Left lobe of liver (tissue), 2 donors: ENCODE results near the gene NUB1. TPM values are rescaled to one million over a fixed set of nuclear protein-coding genes. Genes with fewer than 3 reads are reported as not detected.

Source experiments
- ATAC-seq: fragments of 200-7000 bp; cut with Tn5 transposase; one replicate; pipeline ENCODE4 v1.9.1; 2020; ENCODE audit warnings: mild to moderate bottlenecking, moderate library complexity
- DNase-seq: peaks from one replicate; pipeline ENCODE4 v3.0.0-alpha.2; 2020; ENCODE audit warnings: low spot score
- total RNA-seq: library from RNA; stranded (reverse); gene quantifications from one replicate; pipeline ENCODE4 v1.2.1, GENCODE V29; 2021
- donor health status: DM: no; HTN: no; CAD: no; lungs with moderate emphysema.
- donor health status: DM: no; HTN: yes; CAD: no.

Gene NUB1
- total RNA-seq, 1 donor from 2014 or later = 19.0 TPM

DNA sequence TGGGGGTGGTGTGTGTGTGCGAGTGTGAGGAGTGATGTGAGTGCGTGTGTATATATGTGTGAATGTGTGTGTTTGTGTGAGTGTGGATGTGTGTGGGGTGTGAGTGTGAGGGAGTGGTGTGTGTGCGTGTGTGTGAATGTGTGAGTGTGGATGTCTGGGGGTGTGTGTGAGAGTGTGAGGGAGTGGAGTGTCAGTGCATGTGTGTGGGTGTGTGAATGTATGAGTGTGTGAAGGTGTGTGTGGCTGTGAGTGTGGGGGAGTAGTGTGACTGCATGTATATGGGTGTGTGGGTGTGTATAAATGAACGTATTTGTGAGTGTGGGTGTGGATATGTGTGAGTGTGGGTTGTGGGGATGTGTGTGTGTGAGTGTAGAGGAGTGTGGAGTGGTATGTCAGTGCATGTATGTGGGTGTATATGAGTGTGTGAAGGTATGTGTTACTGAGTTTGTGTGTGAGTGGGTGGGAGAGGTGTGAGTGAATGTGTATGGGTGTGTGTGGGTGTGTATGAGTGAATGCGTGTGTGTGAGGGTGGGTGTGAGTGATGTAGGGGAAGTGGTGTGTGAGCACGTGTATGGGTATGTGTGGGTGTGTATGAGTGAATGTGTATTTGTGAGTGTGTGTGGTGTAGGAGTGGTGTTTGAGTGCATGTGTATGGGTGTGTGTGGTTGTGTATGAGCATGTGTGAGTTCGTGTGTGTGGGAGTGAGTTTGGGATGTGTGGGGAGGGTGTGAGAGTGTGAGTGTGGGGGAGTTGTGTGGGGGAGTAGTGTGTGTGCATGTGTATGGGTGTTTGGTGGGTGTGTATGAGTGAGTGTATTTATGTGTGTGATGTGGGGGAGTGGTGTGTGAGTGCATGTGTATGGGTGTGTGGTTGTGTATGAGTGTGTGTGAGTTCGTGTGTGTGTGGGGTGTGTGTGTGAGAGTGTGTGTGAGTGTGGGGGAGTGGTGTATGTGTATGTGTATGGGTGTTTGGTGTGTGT is 28.5 kb upstream of the NUB1 start:
- ATAC-seq = no peak
- DNase-seq = no peak

- peak; percentile 44 for DNase-seq
- ATAC-seq = peak; percentile 51
Measured at GRCh38 chr7:151313857-151314256, 27.8 kb upstream of the NUB1 start.

DNA sequence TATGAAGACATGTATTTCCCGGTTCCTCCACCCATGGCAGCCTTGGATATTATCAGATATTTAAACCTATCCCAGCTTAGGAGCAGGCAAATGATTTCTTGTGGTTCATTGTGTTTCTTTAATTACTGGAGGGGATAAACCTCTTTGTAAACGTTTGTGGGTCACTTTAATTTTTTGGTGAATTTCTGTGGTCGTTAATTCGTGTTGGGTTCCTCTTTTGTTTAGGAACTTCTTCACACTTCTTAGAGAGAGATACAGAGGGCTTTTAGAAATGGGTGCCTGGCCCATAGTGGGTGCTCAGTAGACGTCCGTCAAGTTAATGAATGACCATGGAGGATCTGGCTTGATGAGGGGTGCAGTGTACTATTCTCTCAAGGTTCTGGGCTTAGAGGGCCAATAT is 27.2 kb upstream of the NUB1 start:
- DNase-seq (no peak), ATAC-seq (no peak)

DNA sequence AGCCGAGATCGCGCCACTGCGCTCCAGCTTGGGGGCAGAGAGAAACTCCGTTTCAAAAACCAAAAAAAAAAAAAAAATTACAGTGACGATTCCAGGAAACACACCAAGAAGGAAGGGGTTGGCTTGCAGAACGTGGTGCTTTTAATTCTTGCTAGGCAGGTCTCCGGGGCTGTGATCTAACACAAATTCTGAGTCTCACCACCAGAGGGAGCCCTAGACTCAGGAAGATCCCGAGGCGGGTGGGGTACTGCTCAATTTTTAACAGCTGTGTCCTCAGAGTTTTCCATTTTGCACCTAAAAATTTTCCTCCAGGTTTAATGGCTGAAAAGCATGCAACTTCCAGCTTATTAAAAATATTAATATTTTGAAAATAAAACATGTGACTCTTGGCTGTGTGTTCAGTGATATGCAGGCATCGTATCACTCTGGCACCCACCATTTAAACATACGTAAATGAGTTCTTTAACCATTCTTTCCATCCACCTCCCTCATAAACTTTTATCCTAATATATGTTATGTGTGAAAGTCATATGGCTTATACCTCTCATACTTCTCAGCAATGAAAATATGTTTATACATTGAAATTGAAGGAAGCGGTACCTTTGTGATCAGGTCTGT is 26.5 kb upstream of the NUB1 start:
- ATAC-seq (peak; percentile 92), DNase-seq (peak; percentile 65)

- ATAC-seq (no peak), DNase-seq (peak; percentile 27)
Measured at GRCh38 chr7:151316896-151317295, 24.7 kb upstream of the NUB1 start.

GRCh38 chr7:151317936-151318335 is 23.7 kb upstream of the NUB1 start:
- no peak for ATAC-seq
- peak; percentile 6 for DNase-seq

DNA sequence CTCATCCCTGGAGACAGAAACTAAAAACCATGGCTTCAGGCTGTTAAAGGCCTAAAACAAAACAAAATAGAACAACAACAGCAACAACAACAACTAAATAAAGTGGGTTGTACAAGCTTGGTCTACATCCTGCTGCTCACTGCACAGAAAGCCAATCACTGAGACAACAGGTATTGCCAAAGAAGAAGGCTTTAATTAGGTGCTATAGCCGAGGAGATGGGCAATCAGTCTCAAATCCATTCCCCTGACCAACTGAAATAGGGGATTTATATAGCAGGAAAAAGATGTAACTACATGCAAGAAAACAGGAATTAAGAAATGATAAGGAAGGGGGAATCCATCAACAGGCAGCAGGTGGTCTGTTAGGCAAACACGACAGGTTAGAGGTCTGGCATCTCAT is 22.4 kb upstream of the NUB1 start:
- no peak for ATAC-seq

DNA sequence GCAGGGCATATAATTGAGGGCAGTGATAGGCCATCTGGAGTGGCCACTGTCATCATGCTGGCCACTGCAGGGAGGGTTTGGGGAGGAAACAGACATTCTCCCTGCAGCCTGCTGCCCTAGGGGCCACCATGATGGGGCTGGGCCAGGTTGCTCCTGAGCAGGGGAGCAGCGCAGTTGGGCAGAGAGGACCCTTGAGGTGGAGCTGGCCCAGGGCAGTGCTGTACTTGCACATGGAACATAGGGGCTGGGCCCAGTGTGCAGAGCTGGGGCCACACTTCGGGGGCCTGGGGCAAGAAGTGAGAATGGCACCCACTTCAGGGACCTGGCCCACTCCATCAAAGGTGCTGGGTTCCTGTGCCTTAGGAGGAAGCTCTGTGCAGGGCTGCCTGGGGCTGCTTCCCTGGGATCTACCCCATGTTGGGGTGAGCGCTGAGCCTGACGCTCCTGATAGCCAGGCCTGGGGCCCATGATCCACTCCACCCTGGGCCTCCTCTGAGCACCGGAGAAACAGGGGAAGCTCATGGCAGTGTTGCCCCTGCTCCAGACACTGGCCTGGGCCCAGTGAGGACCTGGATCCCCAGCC is 21.3 kb upstream of the NUB1 start:
- ATAC-seq (no peak), DNase-seq (peak; percentile 32)

More for the DNA sequence above, 22.4 kb upstream of the NUB1 start:
- DNase-seq = no peak

- no peak for DNase-seq
- no peak for ATAC-seq
Measured at GRCh38 chr7:151321341-151321740, 20.3 kb upstream of the NUB1 start.

GRCh38 chr7:151322906-151323305 is 18.7 kb upstream of the NUB1 start:
- no peak for ATAC-seq

DNA sequence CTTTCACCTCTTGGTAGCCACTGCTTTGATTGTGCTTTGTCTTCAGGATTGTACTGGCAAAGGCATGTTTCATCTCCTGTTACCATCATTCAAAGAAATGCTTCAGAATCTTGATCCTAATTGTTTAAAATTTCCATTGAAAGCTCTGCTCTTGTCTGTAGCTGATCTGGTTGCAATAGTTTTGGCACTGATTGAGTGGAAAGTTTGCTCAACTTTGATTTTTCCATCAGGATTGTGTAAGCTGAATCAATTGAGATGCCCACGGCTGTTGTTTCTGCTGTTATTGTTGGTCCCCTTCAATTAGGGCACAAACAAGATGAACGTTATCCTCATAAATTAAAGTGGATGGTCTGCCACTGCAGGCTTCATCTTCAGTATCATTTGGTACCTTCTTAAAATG is 14.6 kb upstream of the NUB1 start:
- DNase-seq (no peak), ATAC-seq (no peak)

More at GRCh38 chr7:151322906-151323305, 18.7 kb upstream of the NUB1 start:
- no peak for DNase-seq

DNA sequence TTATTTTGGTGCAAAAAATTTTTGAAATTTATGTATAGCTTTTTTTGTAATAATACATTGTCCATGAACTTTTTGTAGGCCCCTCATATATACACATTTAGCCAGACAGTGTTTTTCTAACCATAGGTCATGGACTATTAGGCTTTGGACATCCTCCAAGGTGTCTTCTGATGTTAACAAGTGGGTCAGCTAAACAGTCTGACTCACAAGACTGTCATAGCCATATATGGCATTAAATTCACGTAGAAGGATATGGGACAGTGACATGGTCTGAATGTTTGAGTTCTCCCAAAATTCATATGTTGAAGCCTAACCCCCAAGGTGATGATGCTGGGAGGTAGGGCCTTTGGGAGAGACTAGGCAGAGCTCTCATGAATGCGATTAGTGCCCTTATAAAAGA is 14.0 kb upstream of the NUB1 start:
- peak; percentile 34 for ATAC-seq
- no peak for DNase-seq

DNA sequence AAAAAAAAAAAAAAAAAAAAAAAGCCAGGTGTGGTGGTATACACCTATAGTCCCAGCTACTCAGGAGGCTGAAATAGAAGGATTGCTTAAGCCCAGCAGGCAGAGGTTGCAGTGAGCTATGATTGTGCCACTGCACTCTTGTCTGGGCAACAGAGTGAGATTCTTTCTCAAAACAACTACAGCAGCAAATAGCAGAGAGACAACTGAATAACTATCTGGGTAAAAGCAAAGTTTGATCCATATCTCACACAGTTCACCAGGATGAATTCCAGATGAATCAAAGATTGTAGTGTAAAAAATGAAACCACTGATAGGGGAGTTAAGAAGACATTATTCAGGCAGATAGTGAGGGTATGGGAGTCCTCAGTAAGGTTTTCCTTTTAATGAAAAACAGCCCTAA is 11.4 kb upstream of the NUB1 start:
- DNase-seq = no peak
- no peak for ATAC-seq

DNA sequence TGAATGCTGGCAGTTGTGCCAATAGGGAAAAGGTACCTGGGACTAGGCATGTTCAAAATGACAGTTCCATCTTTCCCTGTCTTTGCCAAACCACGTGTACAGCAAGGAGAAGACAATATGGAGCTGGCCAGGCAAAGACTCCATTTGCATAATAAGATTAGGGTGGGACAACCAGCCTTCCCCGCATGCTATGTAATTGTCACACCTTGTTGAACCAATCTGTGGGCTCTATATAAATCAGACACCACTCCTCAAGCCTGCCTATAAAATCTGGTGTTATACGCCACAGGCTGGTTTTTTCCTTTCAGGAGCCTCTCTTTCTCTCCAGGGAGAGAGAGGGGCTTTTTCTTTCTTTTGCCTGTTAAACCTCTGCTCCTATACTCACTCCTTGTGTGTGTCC is 11.0 kb upstream of the NUB1 start:
- no peak for DNase-seq
- no peak for ATAC-seq

GRCh38 chr7:151334628-151335027 is 7.0 kb upstream of the NUB1 start:
- DNase-seq = no peak
- no peak for ATAC-seq

DNA sequence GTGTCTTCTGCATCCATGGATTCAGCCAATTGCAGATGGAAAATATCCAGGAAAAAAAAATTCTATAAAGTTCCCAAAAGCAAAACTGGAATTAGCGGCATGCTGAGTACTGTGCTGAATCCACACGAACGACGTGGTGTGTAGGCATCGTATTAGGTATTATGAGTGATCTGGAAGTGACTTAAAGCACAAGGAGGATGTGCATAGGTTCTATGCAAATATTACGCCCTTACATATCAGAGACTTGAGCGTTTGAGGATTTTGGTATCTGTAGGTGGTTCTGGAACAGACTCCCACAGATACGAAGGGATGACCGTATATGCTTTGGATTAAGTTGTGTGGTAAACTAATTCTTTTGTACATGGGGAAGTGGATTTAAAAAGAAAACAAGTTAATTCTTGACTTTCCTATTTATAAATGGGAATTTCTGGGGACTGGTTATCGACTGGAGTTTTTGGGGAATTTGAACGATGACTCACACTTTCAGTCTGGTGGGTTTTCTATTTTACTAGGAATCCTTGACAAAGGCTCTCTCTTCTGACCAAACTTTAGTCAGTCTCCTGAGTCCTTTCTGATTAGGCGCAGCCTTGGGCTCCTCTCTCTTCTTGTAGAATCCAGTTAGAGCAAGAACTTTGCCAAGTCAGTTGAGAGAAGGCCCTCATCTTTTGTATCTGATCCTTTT is 5.4 kb upstream of the NUB1 start:
- no peak for DNase-seq
- ATAC-seq = no peak

- DNase-seq (no peak), ATAC-seq (no peak)
Measured at GRCh38 chr7:151337346-151337745, 4.3 kb upstream of the NUB1 start.

DNA sequence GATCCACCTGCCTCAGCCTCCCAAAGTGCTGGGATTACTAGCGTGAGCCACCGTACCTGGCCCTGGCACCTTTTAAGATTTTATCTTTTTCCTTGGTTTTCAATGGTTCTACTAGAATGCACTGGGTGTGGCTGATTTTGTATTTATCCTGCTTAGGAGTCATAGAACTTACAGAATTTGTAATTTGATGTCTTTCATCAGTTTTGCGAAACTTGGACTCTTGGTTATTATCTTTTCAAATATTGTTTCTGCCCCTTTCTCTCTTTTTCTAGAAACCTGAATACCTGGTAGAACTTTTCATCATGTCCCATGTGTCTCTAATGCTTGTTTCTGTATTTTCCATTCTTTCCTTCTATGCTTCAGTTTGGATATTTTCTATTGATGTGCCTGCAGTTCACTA is 2.8 kb upstream of the NUB1 start:
- no peak for ATAC-seq
- no peak for DNase-seq

DNA sequence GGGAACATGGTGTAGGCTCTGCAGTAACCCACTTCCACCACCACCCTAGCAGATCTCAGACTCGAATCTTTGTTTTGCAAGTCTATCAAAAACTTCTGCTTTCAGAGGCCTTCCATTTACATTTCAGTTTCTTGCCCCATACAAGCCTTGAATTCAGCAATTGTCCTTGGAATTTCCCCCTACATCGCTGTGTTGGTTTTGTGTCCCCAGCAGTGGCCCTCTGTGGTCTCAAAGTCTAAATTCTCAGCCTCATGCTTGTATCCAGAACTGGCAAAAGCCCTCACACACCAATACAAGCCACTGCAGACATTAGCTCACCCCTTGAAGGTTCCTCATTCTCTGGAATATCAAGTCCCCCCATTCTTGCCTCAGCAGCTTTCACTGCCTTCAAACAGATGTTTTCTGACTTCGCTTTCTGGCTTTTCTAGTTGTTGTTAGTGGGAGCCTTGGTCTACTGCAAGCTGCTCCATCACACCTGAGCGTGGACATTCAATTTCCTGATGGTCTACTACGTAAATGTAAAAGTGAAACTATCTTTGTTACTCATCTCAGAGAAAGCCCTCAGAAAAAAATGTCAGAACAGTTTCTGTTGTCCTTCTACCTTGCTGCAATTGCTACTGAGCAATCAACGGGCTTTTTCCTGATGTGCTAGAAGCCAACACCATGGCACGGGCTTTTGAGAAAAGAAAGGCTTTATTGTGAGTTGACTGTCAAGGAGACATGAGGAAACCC is 1.8 kb upstream of the NUB1 start:
- ATAC-seq (no peak), DNase-seq (no peak)

GRCh38 chr7:151340794-151341356 is 737 bp upstream of the NUB1 start:
- DNase-seq (no peak), ATAC-seq (no peak)
